Measurements from ENCODE around the gene C9orf153. TPM values are rescaled to one million over a fixed set of nuclear protein-coding genes. Genes with fewer than 3 reads are reported as not detected.
"Not testable (repeated sequence)": the region's sequence is repeated elsewhere in the genome, so short reads cannot be mapped to it uniquely, and the experiment has no call there.

Gene C9orf153
- total and polyA plus RNA-seq, 2 of the 8 experiments (the other 6 are each of a cell fraction or from before 2014, with no cell fraction given): not detected

GRCh38 chr9:86290341-86290740 is 30.9 kb upstream of the C9orf153 start:
- H3K36me3 ChIP-seq (ENCODE audit: control insufficient read depth in 2 of 4, insufficient read depth in 4 of 4, low read length in 3 of 4); H2AFZ ChIP-seq (ENCODE audit: low read length); H3K18ac ChIP-seq (ENCODE audit: extremely low read depth, low read length); H3K23ac ChIP-seq (ENCODE audit: insufficient read length); H3K56ac ChIP-seq (replicated peaks; ENCODE audit: insufficient read length, low read depth, low read length); H2BK20ac ChIP-seq (ENCODE audit: low read length); H2BK120ac ChIP-seq (replicated peaks; ENCODE audit: low read depth, low read length); FAIRE-seq; H3K27me3 ChIP-seq (replicated peaks in 1 of 4; ENCODE audit: control insufficient read depth in 3 of 4, extremely low read depth in 1 of 4, insufficient read depth in 3 of 4, low read length in 3 of 4); H3K4me1 ChIP-seq (replicated peaks in 1 of 4; ENCODE audit: control insufficient read depth in 3 of 4, insufficient read depth in 4 of 4, low read length in 3 of 4); H3K27ac ChIP-seq (ENCODE audit: low read depth, low read length); H3K9me3 ChIP-seq (ENCODE audit: insufficient read depth in 2 of 2, low read depth in 1 of 2, low read length in 1 of 2); H4K8ac ChIP-seq (ENCODE audit: extremely low read depth, insufficient read depth, low read length); H4K5ac ChIP-seq (ENCODE audit: insufficient read length, low read depth, low read length); H3K79me1 ChIP-seq (ENCODE audit: low read depth, low read length); H3K79me2 ChIP-seq (ENCODE audit: control insufficient read depth in 1 of 2, insufficient read depth in 2 of 2, low read length in 2 of 2); H2BK12ac ChIP-seq (ENCODE audit: low read depth, low read length); H3K14ac ChIP-seq (ENCODE audit: insufficient read length); H2AK5ac ChIP-seq (ENCODE audit: low read depth, low read length); H3K4ac ChIP-seq (replicated peaks; ENCODE audit: insufficient read length, low read depth, low read length); H3K9ac ChIP-seq (replicated peaks in 1 of 4; ENCODE audit: extremely low read depth in 1 of 4, low read depth in 3 of 4, low read length in 3 of 4); H3K4me2 ChIP-seq (ENCODE audit: insufficient read depth in 1 of 2, low read depth in 2 of 2, low read length in 2 of 2); H2BK5ac ChIP-seq (ENCODE audit: low read depth, low read length); DNase-seq (ENCODE audit: low read depth in 1 of 2, low spot score in 2 of 2); H4K91ac ChIP-seq (replicated peaks; ENCODE audit: insufficient read length, low read length); H3K23me2 ChIP-seq (ENCODE audit: low read depth, low read length); CTCF ChIA-PET (ENCODE audit: partially characterized antibody); POLR2A ChIA-PET (ENCODE audit: partially characterized antibody); H2BK15ac ChIP-seq (ENCODE audit: low read length); H3K4me3 ChIP-seq (ENCODE audit: extremely low read depth in 1 of 4, insufficient read depth in 2 of 4, low read depth in 3 of 4, low read length in 4 of 4); H4K20me1 ChIP-seq (replicated peaks in 1 of 2; ENCODE audit: control insufficient read depth in 1 of 2, insufficient read depth in 2 of 2, low read length in 2 of 2): not testable (repeated sequence)
- 88% methylated on average over 6 of the region's 6 CpGs; no CpG with 5 or more reads in 1 of the 2 experiments for WGBS, 2 experiments (ENCODE audit: extremely low coverage in 1 of 2, insufficient coverage in 1 of 2, insufficient read length in 1 of 2, insufficient replicate concordance in 2 of 2, low coverage in 1 of 2, low lambda C conversion rate in 2 of 2, missing lambda C conversion rate in 1 of 2)

All from H1 (cell line).